ENCODE measurements around the gene DIPK1B.

Gene DIPK1B

DNA sequence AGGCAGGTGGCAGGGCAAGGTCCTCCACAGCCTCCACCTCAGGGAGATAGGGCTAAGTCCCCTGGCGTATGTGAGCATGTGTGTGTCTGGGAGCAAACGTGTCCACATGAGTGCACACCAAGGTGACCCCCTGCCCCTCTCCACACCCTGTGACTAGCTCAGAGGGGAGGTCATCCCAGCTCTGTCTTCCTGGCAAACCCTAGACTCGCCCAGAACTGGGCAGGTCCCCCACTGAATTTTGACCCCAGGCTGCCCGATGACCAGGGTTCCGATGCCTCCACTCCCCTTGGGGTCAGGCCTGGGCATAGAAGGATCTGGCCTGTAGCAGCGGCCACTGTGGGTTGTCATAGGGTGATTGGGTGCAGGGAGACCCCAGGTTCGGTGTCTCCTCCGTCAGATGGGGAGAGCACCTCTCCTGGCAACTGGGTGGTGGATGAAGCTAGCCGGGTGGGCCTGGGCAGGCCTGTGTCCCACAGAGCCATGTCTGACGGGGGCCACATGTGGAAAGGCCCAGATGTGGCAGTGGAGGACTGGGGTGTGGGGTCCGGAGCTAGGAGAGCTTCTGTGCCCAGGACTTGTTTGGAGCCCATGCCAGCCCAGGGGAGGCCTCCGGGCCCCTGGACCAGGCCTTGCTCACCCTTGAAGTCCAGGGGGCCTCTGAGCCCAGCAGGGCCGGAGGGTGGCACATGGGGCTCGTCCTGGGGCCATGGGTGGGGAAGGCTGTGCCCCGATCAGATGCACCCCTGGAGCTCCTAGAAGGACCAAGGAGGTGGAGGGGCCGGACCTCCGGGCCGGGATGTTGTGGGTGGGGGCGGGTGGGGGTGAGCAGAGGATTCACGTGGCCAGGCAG is 6.2 kb downstream of the DIPK1B start:
- no peak overlapping the region for H4K12ac ChIP-seq (ENCODE audit: low read depth, low read length)
- H2BK5ac ChIP-seq (ENCODE audit: low read depth, low read length, poor library complexity) = no peak overlapping the region
- peaks cover 15 to 16% of the 10 kb centered on the region in 2 experiments for H3K4me1 ChIP-seq (ENCODE audit: control insufficient read depth in 1 of 2, insufficient read depth in 2 of 2, low read length in 2 of 2)
- no peak overlapping the region for H3K4me3 ChIP-seq (ENCODE audit: low read depth, low read length)
- no peak overlapping the region for H2AFZ ChIP-seq (ENCODE audit: insufficient read depth, low read length, poor library complexity)
- no peak overlapping the region for H2BK120ac ChIP-seq (ENCODE audit: insufficient read depth, low read length, poor library complexity)
- H4K91ac ChIP-seq (ENCODE audit: low read depth, low read length) = no peak overlapping the region
- H3K23ac ChIP-seq (ENCODE audit: low read length) = no peak overlapping the region
- H2BK12ac ChIP-seq (ENCODE audit: low read length) = no peak overlapping the region
- no peak overlapping the region for H4K8ac ChIP-seq (ENCODE audit: low read depth, low read length)
- H3K4ac ChIP-seq (ENCODE audit: low read depth, low read length) = no peak overlapping the region
- H2AK5ac ChIP-seq (ENCODE audit: low read length) = no peak overlapping the region
- no CpG with 5 or more reads among the region's 20 CpGs for WGBS (ENCODE audit: extremely low coverage, insufficient coverage, insufficient read length)
- peaks cover 12% of the 10 kb centered on the region for H3K79me1 ChIP-seq (ENCODE audit: low read length)
- no peak for DNase-seq
- H3K18ac ChIP-seq (ENCODE audit: low read length) = no peak overlapping the region
- H3K4me2 ChIP-seq (ENCODE audit: low read length) = no peak overlapping the region
- H3K9me3 ChIP-seq (ENCODE audit: insufficient read depth, low read depth, low read length) = peaks cover 3% of the 10 kb centered on the region
- no peak overlapping the region for H3K9ac ChIP-seq (ENCODE audit: low read length)
- H3K14ac ChIP-seq (ENCODE audit: low read length) = no peak overlapping the region
- H3K36me3 ChIP-seq (ENCODE audit: control insufficient read depth in 1 of 2, insufficient read depth in 2 of 2, low read length in 2 of 2) = peaks cover 31 to 32% of the 10 kb centered on the region in 2 experiments
- no peak overlapping the region for H3K27ac ChIP-seq (ENCODE audit: low read depth, low read length)
- peaks cover 3% of the 10 kb centered on the region for H3K79me2 ChIP-seq (ENCODE audit: control insufficient read depth, insufficient read depth, low read length, poor library complexity)
- H3K27me3 ChIP-seq (ENCODE audit: insufficient read depth, low read length) = no peaks in the 10 kb centered on the region

DNA sequence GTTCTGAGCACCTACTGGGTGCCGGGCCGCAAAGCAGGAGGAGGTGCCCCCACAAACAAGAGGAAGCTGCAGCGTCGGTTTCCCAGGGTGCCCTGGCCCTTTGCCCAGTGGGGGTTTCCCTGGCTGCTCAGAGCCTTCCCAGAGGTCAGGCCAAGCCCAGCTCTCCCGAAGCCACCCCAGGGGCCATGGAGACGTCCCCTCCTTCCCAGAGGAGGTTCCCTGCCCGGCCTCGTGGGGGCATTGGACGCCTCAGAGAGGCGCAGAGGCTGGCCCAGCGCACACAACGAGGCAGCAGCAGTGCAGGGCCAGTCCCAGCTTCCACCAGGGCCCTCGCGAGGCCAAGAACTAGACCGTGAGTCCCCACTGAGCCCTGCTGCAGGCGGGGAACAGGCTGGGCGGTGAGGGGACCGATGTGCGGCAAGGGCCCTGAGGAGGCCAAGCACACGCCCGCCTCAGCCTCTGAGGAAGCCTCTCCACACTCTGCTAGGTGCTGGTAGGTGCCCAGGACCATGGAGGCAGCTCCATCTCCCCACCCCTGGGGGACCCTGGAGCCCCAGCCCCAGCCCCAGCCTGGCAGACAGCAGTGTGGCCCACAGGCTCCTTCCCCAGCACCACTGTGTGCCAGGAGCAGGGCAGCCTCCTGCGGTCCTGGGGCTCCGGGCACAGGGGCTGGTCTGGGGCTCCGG is 7.0 kb downstream of the DIPK1B start:
- no peak overlapping the region for H4K12ac ChIP-seq (ENCODE audit: low read depth, low read length)
- no peak overlapping the region for H3K23ac ChIP-seq (ENCODE audit: low read length)
- peaks cover 39 to 40% of the 10 kb centered on the region in 2 experiments for H3K36me3 ChIP-seq (ENCODE audit: control insufficient read depth in 1 of 2, insufficient read depth in 2 of 2, low read length in 2 of 2)
- H3K9ac ChIP-seq (ENCODE audit: low read length) = no peak overlapping the region
- no peak overlapping the region for H3K4me3 ChIP-seq (ENCODE audit: low read depth, low read length)
- no peak overlapping the region for H3K14ac ChIP-seq (ENCODE audit: low read length)
- no CpG with 5 or more reads among the region's 24 CpGs for WGBS (ENCODE audit: extremely low coverage, insufficient coverage, insufficient read length)
- peaks cover 3% of the 10 kb centered on the region for H3K9me3 ChIP-seq (ENCODE audit: insufficient read depth, low read depth, low read length)
- H2AK5ac ChIP-seq (ENCODE audit: low read length) = no peak overlapping the region
- DNase-seq = no peak
- H3K4me1 ChIP-seq (ENCODE audit: control insufficient read depth in 1 of 2, insufficient read depth in 2 of 2, low read length in 2 of 2) = peaks cover 8% of the 10 kb centered on the region in 2 experiments
- H4K8ac ChIP-seq (ENCODE audit: low read depth, low read length) = no peak overlapping the region
- H2BK120ac ChIP-seq (ENCODE audit: insufficient read depth, low read length, poor library complexity) = no peak overlapping the region
- no peak overlapping the region for H2AFZ ChIP-seq (ENCODE audit: insufficient read depth, low read length, poor library complexity)
- no peaks in the 10 kb centered on the region for H3K79me2 ChIP-seq (ENCODE audit: control insufficient read depth, insufficient read depth, low read length, poor library complexity)
- H3K27me3 ChIP-seq (ENCODE audit: insufficient read depth, low read length) = no peaks in the 10 kb centered on the region
- no peak overlapping the region for H4K91ac ChIP-seq (ENCODE audit: low read depth, low read length)
- no peak overlapping the region for H3K4ac ChIP-seq (ENCODE audit: low read depth, low read length)
- no peak overlapping the region for H2BK12ac ChIP-seq (ENCODE audit: low read length)
- no peak overlapping the region for H3K27ac ChIP-seq (ENCODE audit: low read depth, low read length)
- H3K79me1 ChIP-seq (ENCODE audit: low read length) = peaks cover 6% of the 10 kb centered on the region
- no peak overlapping the region for H3K4me2 ChIP-seq (ENCODE audit: low read length)
- H2BK5ac ChIP-seq (ENCODE audit: low read depth, low read length, poor library complexity) = no peak overlapping the region
- no peak overlapping the region for H3K18ac ChIP-seq (ENCODE audit: low read length)

DNA sequence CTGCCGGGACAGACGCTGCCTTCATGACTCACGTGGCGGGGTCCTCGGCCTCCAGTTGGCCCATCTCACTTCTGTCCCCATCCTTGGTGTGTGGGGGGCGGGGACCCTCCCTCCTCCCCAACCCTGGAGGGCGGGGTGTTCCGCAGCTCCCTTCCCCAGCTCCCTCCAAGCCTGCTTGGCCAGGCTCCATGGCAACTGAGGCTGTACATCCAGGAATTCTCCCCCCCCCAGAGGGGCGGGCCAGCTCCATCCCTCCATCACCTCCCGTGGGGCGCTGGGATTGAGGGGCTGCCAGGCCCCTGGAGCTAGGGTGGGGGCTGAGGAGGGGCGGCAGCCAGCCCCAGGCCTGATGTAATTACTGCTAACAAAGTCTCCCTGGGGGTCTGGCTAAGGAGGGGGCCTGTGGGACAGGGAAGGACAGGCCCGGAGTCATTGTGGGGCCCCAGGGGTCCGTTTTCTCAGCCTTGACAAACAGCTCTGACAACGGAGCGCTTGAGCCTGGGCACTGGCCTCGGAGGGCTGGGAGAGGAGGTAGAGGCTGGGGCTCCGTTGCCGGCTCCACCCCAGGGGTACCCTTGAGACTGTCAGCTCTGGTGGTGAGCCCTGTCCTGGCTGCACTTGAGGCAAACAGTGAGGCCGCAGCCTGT is 8.0 kb downstream of the DIPK1B start:
- no peak overlapping the region for H3K4ac ChIP-seq (ENCODE audit: low read depth, low read length)
- no peak overlapping the region for H3K4me2 ChIP-seq (ENCODE audit: low read length)
- DNase-seq = no peak
- no peak overlapping the region for H3K4me3 ChIP-seq (ENCODE audit: low read depth, low read length)
- H3K18ac ChIP-seq (ENCODE audit: low read length) = no peak overlapping the region
- H3K23ac ChIP-seq (ENCODE audit: low read length) = no peak overlapping the region
- H3K79me2 ChIP-seq (ENCODE audit: control insufficient read depth, insufficient read depth, low read length, poor library complexity) = no peaks in the 10 kb centered on the region
- no peak overlapping the region for H2AK5ac ChIP-seq (ENCODE audit: low read length)
- H4K8ac ChIP-seq (ENCODE audit: low read depth, low read length) = no peak overlapping the region
- peaks cover 0 to 1% of the 10 kb centered on the region in 2 experiments for H3K4me1 ChIP-seq (ENCODE audit: control insufficient read depth in 1 of 2, insufficient read depth in 2 of 2, low read length in 2 of 2)
- H3K14ac ChIP-seq (ENCODE audit: low read length) = no peak overlapping the region
- no peak overlapping the region for H4K12ac ChIP-seq (ENCODE audit: low read depth, low read length)
- H3K36me3 ChIP-seq (ENCODE audit: control insufficient read depth in 1 of 2, insufficient read depth in 2 of 2, low read length in 2 of 2) = peaks cover 46 to 47% of the 10 kb centered on the region in 2 experiments
- H2BK12ac ChIP-seq (ENCODE audit: low read length) = no peak overlapping the region
- peaks cover 3% of the 10 kb centered on the region for H3K9me3 ChIP-seq (ENCODE audit: insufficient read depth, low read depth, low read length)
- no peak overlapping the region for H4K91ac ChIP-seq (ENCODE audit: low read depth, low read length)
- H2BK120ac ChIP-seq (ENCODE audit: insufficient read depth, low read length, poor library complexity) = no peak overlapping the region
- H3K27me3 ChIP-seq (ENCODE audit: insufficient read depth, low read length) = no peaks in the 10 kb centered on the region
- H2AFZ ChIP-seq (ENCODE audit: insufficient read depth, low read length, poor library complexity) = no peak overlapping the region
- no CpG with 5 or more reads among the region's 20 CpGs for WGBS (ENCODE audit: extremely low coverage, insufficient coverage, insufficient read length)
- peaks cover under 1% of the 10 kb centered on the region for H3K79me1 ChIP-seq (ENCODE audit: low read length)
- H3K27ac ChIP-seq (ENCODE audit: low read depth, low read length) = no peak overlapping the region
- no peak overlapping the region for H2BK5ac ChIP-seq (ENCODE audit: low read depth, low read length, poor library complexity)
- H3K9ac ChIP-seq (ENCODE audit: low read length) = no peak overlapping the region

DNA sequence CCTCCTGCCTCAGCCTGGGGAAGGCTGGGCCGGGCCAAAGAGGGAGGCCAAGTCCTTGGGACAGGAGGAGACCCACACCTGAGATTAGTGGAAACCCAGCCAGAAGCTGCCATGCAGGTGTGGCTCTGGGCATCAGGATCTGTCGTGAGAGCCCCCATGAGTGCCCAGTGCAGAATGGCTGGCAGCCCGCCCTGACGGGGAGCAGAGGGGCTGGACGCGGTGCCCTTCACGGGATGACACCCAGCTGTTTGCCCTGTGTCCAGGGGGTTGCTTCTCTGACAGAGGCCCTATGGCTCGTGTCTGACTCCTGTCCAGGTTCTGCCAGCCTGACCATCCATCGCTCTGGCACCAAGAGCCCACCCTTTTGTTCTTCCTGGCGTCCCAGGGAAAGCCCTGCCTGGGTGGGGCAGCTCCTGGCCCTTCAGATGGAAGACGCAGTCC is 8.5 kb downstream of the DIPK1B start:
- no peaks in the 10 kb centered on the region for H3K79me2 ChIP-seq (ENCODE audit: control insufficient read depth, insufficient read depth, low read length, poor library complexity)
- H3K27ac ChIP-seq (ENCODE audit: low read depth, low read length) = no peak overlapping the region
- no peak overlapping the region for H3K4ac ChIP-seq (ENCODE audit: low read depth, low read length)
- DNase-seq = no peak
- H4K12ac ChIP-seq (ENCODE audit: low read depth, low read length) = no peak overlapping the region
- no peak overlapping the region for H3K9ac ChIP-seq (ENCODE audit: low read length)
- H3K27me3 ChIP-seq (ENCODE audit: insufficient read depth, low read length) = no peaks in the 10 kb centered on the region
- H3K18ac ChIP-seq (ENCODE audit: low read length) = no peak overlapping the region
- H3K4me1 ChIP-seq (ENCODE audit: control insufficient read depth in 1 of 2, insufficient read depth in 2 of 2, low read length in 2 of 2) = peaks cover 2 to 6% of the 10 kb centered on the region in 2 experiments
- H4K91ac ChIP-seq (ENCODE audit: low read depth, low read length) = no peak overlapping the region
- peaks cover 3% of the 10 kb centered on the region for H3K9me3 ChIP-seq (ENCODE audit: insufficient read depth, low read depth, low read length)
- H3K79me1 ChIP-seq (ENCODE audit: low read length) = peaks cover 4% of the 10 kb centered on the region
- H3K4me2 ChIP-seq (ENCODE audit: low read length) = no peak overlapping the region
- H4K8ac ChIP-seq (ENCODE audit: low read depth, low read length) = no peak overlapping the region
- H3K14ac ChIP-seq (ENCODE audit: low read length) = no peak overlapping the region
- H2AK5ac ChIP-seq (ENCODE audit: low read length) = no peak overlapping the region
- H2BK120ac ChIP-seq (ENCODE audit: insufficient read depth, low read length, poor library complexity) = no peak overlapping the region
- H2BK5ac ChIP-seq (ENCODE audit: low read depth, low read length, poor library complexity) = no peak overlapping the region
- no peak overlapping the region for H3K4me3 ChIP-seq (ENCODE audit: low read depth, low read length)
- peaks cover 52 to 53% of the 10 kb centered on the region in 2 experiments for H3K36me3 ChIP-seq (ENCODE audit: control insufficient read depth in 1 of 2, insufficient read depth in 2 of 2, low read length in 2 of 2)
- H2BK12ac ChIP-seq (ENCODE audit: low read length) = no peak overlapping the region
- H2AFZ ChIP-seq (ENCODE audit: insufficient read depth, low read length, poor library complexity) = no peak overlapping the region
- WGBS (ENCODE audit: extremely low coverage, insufficient coverage, insufficient read length) = no CpG with 5 or more reads among the region's 11 CpGs
- no peak overlapping the region for H3K23ac ChIP-seq (ENCODE audit: low read length)

Data from trophoblast cell (in vitro differentiated cells and primary cell).